Esophagus muscularis mucosa (tissue), 4 donors: ENCODE data around the gene GRAMD4.

ENCODE experiments used
- EP300 ChIP-seq: sonication (generic); formaldehyde crosslinking; IDR thresholded peaks from one replicate; pipeline ENCODE4 v1.6.1; 2017; ENCODE audit warnings: antibody characterized with exemption
- POLR2A ChIP-seq: fragments of 450-650 bp; IDR thresholded peaks from one replicate; pipeline ENCODE4 v1.6.1; 2017; ENCODE audit warnings: antibody characterized with exemption, moderate library complexity, mild to moderate bottlenecking, low read depth
- TF ChIP-seq, protein P1 (sequence below), 3 experiments: fragments of 200-600 bp in 2 of 3; fragments of 450-650 bp in 1 of 3; sonication (generic) in 2 of 3; IDR thresholded peaks; one replicate each; pipeline ENCODE4 v1.5.1; 2017 to 2019; ENCODE audit warnings: antibody characterized with exemption in 3 of 3, mild to moderate bottlenecking in 2 of 3, moderate library complexity in 1 of 3

- TF ChIP-seq POLR2A (no peak), EP300 (peak; percentile 21)
- TF ChIP-seq, protein P1, sequence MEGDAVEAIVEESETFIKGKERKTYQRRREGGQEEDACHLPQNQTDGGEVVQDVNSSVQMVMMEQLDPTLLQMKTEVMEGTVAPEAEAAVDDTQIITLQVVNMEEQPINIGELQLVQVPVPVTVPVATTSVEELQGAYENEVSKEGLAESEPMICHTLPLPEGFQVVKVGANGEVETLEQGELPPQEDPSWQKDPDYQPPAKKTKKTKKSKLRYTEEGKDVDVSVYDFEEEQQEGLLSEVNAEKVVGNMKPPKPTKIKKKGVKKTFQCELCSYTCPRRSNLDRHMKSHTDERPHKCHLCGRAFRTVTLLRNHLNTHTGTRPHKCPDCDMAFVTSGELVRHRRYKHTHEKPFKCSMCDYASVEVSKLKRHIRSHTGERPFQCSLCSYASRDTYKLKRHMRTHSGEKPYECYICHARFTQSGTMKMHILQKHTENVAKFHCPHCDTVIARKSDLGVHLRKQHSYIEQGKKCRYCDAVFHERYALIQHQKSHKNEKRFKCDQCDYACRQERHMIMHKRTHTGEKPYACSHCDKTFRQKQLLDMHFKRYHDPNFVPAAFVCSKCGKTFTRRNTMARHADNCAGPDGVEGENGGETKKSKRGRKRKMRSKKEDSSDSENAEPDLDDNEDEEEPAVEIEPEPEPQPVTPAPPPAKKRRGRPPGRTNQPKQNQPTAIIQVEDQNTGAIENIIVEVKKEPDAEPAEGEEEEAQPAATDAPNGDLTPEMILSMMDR (IDR thresholded peaks at IDR 0.05), result no peak
Measured at GRCh38 chr22:46602025-46602424, 18.2 kb upstream of the GRAMD4 start.
